SK-N-MC (cell line): ENCODE data around the gene BMP6.

Experiments
- EZH2 ChIP-seq: fragments of 200-600 bp; sonication (generic); IDR thresholded peaks from one replicate; pipeline ENCODE4 v1.6.1; 2017; ENCODE audit warnings: antibody characterized with exemption
- FOXP2 ChIP-seq: optimal IDR thresholded peaks from 2 replicates; pipeline ENCODE3; 2011; ENCODE audit warnings: mild to moderate bottlenecking, moderate library complexity; ENCODE audit not compliant: insufficient read depth; ENCODE audit errors: extremely low read length, control extremely low read depth
- POLR2AphosphoS5 ChIP-seq: IDR thresholded peaks from 2 replicates; pipeline ENCODE4 v1.6.1; 2012; ENCODE audit warnings: mild to moderate bottlenecking, low read depth, low read length, borderline replicate concordance

- TF ChIP-seq EZH2 (no peak), POLR2AphosphoS5 (no peak), FOXP2 (no peak)
Measured at GRCh38 chr6:7809346-7809745, 83.4 kb downstream of the BMP6 start.
